ENCODE results near the gene WSB2.
"Not testable (repeated sequence)": the region's sequence is repeated elsewhere in the genome, so short reads cannot be mapped to it uniquely, and the experiment has no call there.

WSB2 gene

GRCh38 chr12:118061011-118061872 lies at the start of gene WSB2:
Gene WSB2 (minus strand): TSS chr12:118061179. CDS start chr12:118061048, 131 bp downstream.
- peak; percentile 41 to 59 for DNase-seq

GRCh38 chr12:118109088-118109487 lies 48.1 kb upstream of the WSB2 start:
- no peak for DNase-seq

GRCh38 chr12:118107694-118108093 lies 46.7 kb upstream of the WSB2 start:
- no peak for DNase-seq

- no peak for DNase-seq
These were observed 46.0 kb upstream of the WSB2 start for GRCh38 chr12:118107011-118107410.

GRCh38 chr12:118103601-118104382 lies 42.8 kb upstream of the WSB2 start, which contains the start of gene VSIG10:
Gene VSIG10 (minus strand): TSS chr12:118104011. CDS start chr12:118103671, 340 bp downstream.
- DNase-seq, result peak in 1 of 2 donors; percentile 2

GRCh38 chr12:118103201-118103600 lies 42.2 kb upstream of the WSB2 start:
- DNase-seq, result no peak

GRCh38 chr12:118102609-118103008 lies 41.6 kb upstream of the WSB2 start:
- no peak for DNase-seq

- DNase-seq, result no peak
These were observed 41.1 kb upstream of the WSB2 start for GRCh38 chr12:118102070-118102469.

- DNase-seq, result no peak
These were observed 40.1 kb upstream of the WSB2 start for GRCh38 chr12:118101051-118101450.

- DNase-seq, result no peak
These were observed 38.1 kb upstream of the WSB2 start for GRCh38 chr12:118098911-118099671.

GRCh38 chr12:118098401-118098800 lies 37.4 kb upstream of the WSB2 start:
- DNase-seq, result no peak

GRCh38 chr12:118094039-118094438 lies 33.1 kb upstream of the WSB2 start:
- DNase-seq, result no peak

GRCh38 chr12:118089782-118090181 lies 28.8 kb upstream of the WSB2 start:
- no peak for DNase-seq

- no peak for DNase-seq
These were observed 21.2 kb upstream of the WSB2 start for GRCh38 chr12:118082161-118082560.

GRCh38 chr12:118081521-118081920 lies 20.5 kb upstream of the WSB2 start:
- DNase-seq, result not testable (repeated sequence)

- DNase-seq, result no peak
These were observed 12.8 kb upstream of the WSB2 start for GRCh38 chr12:118073768-118074167.

- DNase-seq, result no peak
These were observed 9.7 kb upstream of the WSB2 start for GRCh38 chr12:118070650-118071049.

GRCh38 chr12:118068445-118068844 lies 7.5 kb upstream of the WSB2 start:
- no peak for DNase-seq

GRCh38 chr12:118065380-118065779 lies 4.4 kb upstream of the WSB2 start:
- DNase-seq, result no peak

GRCh38 chr12:118064608-118065007 lies 3.6 kb upstream of the WSB2 start:
- DNase-seq, result no peak

- no peak for DNase-seq
These were observed 2.8 kb upstream of the WSB2 start for GRCh38 chr12:118063576-118064391.
